ENCODE measurements around the gene PCNT. TPM values are rescaled to one million over a fixed set of nuclear protein-coding genes. Genes with fewer than 3 reads are reported as not detected.

PCNT gene
- total RNA-seq, 3 donors from 2014 or later = 29.4 to 33.1 (median 31.0) TPM

- Mint-ChIP-seq H3K36me3 (ENCODE audit: insufficient read depth) (peaks cover 26% of the 10 kb centered on the region), H3K9me3 (no peaks in the 10 kb centered on the region), H3K27me3 (ENCODE audit: low read depth) (no peaks in the 10 kb centered on the region), H3K4me1 (ENCODE audit: low read depth) (no peaks in the 10 kb centered on the region), H3K4me3 (no peak overlapping the region)
- DNase-seq (no peak), ATAC-seq (no peak)
Measured at GRCh38 chr21:46385846-46386733, 62.1 kb downstream of the PCNT start.

GRCh38 chr21:46386734-46387088, 62.8 kb downstream of the PCNT start:
- Mint-ChIP-seq H3K4me1 (ENCODE audit: low read depth) (no peaks in the 10 kb centered on the region), H3K9me3 (no peaks in the 10 kb centered on the region), H3K27me3 (ENCODE audit: low read depth) (no peaks in the 10 kb centered on the region), H3K4me3 (no peak overlapping the region), H3K36me3 (ENCODE audit: insufficient read depth) (peaks cover 22% of the 10 kb centered on the region)
- DNase-seq (no peak), ATAC-seq (no peak)

- H3K4me1 Mint-ChIP-seq (ENCODE audit: low read depth) = no peaks in the 10 kb centered on the region
- H3K9me3 Mint-ChIP-seq = no peaks in the 10 kb centered on the region
- DNase-seq (no peak), ATAC-seq (no peak)
- no peaks in the 10 kb centered on the region for H3K27me3 Mint-ChIP-seq (ENCODE audit: low read depth)
- H3K36me3 Mint-ChIP-seq (ENCODE audit: insufficient read depth) = peaks cover 15% of the 10 kb centered on the region
- no peak overlapping the region for H3K4me3 Mint-ChIP-seq
Measured at GRCh38 chr21:46388206-46388880, 64.4 kb downstream of the PCNT start.

- ATAC-seq (no peak), DNase-seq (no peak)
- Mint-ChIP-seq H3K9me3 (no peaks in the 10 kb centered on the region), H3K4me1 (ENCODE audit: low read depth) (no peaks in the 10 kb centered on the region), H3K27me3 (ENCODE audit: low read depth) (no peaks in the 10 kb centered on the region), H3K4me3 (no peak overlapping the region), H3K36me3 (ENCODE audit: insufficient read depth) (peaks cover 15% of the 10 kb centered on the region)
Measured at GRCh38 chr21:46388896-46389295, 64.9 kb downstream of the PCNT start.

GRCh38 chr21:46390603-46391545, 66.9 kb downstream of the PCNT start:
- ATAC-seq = no peak
- no peaks in the 10 kb centered on the region for H3K4me1 Mint-ChIP-seq (ENCODE audit: low read depth)
- peaks cover 8% of the 10 kb centered on the region for H3K36me3 Mint-ChIP-seq (ENCODE audit: insufficient read depth)
- DNase-seq = no peak
- H3K9me3 Mint-ChIP-seq = no peaks in the 10 kb centered on the region
- H3K27me3 Mint-ChIP-seq (ENCODE audit: low read depth) = no peaks in the 10 kb centered on the region
- H3K4me3 Mint-ChIP-seq = no peak overlapping the region

- Mint-ChIP-seq H3K4me1 (ENCODE audit: low read depth) (no peaks in the 10 kb centered on the region), H3K4me3 (no peak overlapping the region), H3K27me3 (ENCODE audit: low read depth) (no peaks in the 10 kb centered on the region), H3K36me3 (ENCODE audit: insufficient read depth) (peaks cover 8% of the 10 kb centered on the region), H3K9me3 (no peaks in the 10 kb centered on the region)
- DNase-seq (no peak), ATAC-seq (no peak)
Measured at GRCh38 chr21:46391773-46392172, 67.8 kb downstream of the PCNT start.

GRCh38 chr21:46392921-46393320, 69.0 kb downstream of the PCNT start:
- H3K4me3 Mint-ChIP-seq = no peak overlapping the region
- H3K36me3 Mint-ChIP-seq (ENCODE audit: insufficient read depth) = peaks cover 12% of the 10 kb centered on the region
- DNase-seq (no peak), ATAC-seq (no peak)
- no peaks in the 10 kb centered on the region for H3K27me3 Mint-ChIP-seq (ENCODE audit: low read depth)
- H3K4me1 Mint-ChIP-seq (ENCODE audit: low read depth) = no peaks in the 10 kb centered on the region
- H3K9me3 Mint-ChIP-seq = no peaks in the 10 kb centered on the region

GRCh38 chr21:46393451-46393940, 69.5 kb downstream of the PCNT start:
- no peaks in the 10 kb centered on the region for H3K4me1 Mint-ChIP-seq (ENCODE audit: low read depth)
- ATAC-seq (no peak), DNase-seq (no peak)
- H3K9me3 Mint-ChIP-seq = no peaks in the 10 kb centered on the region
- H3K4me3 Mint-ChIP-seq = no peak overlapping the region
- no peaks in the 10 kb centered on the region for H3K27me3 Mint-ChIP-seq (ENCODE audit: low read depth)
- peaks cover 15% of the 10 kb centered on the region for H3K36me3 Mint-ChIP-seq (ENCODE audit: insufficient read depth)

- no peaks in the 10 kb centered on the region for H3K4me1 Mint-ChIP-seq (ENCODE audit: low read depth)
- H3K4me3 Mint-ChIP-seq = no peak overlapping the region
- DNase-seq = no peak
- H3K36me3 Mint-ChIP-seq (ENCODE audit: insufficient read depth) = peaks cover 16% of the 10 kb centered on the region
- no peaks in the 10 kb centered on the region for H3K9me3 Mint-ChIP-seq
- ATAC-seq = no peak
- H3K27me3 Mint-ChIP-seq (ENCODE audit: low read depth) = no peaks in the 10 kb centered on the region
Measured at GRCh38 chr21:46393941-46394594, 70.1 kb downstream of the PCNT start.

GRCh38 chr21:46394595-46395104, 70.7 kb downstream of the PCNT start:
- Mint-ChIP-seq H3K4me3 (no peak overlapping the region), H3K27me3 (ENCODE audit: low read depth) (no peaks in the 10 kb centered on the region), H3K9me3 (no peaks in the 10 kb centered on the region), H3K36me3 (ENCODE audit: insufficient read depth) (peaks cover 15% of the 10 kb centered on the region), H3K4me1 (ENCODE audit: low read depth) (no peaks in the 10 kb centered on the region)
- ATAC-seq (no peak), DNase-seq (no peak)

- Mint-ChIP-seq H3K4me1 (ENCODE audit: low read depth) (no peaks in the 10 kb centered on the region), H3K27me3 (ENCODE audit: low read depth) (no peaks in the 10 kb centered on the region), H3K36me3 (ENCODE audit: insufficient read depth) (peaks cover 20% of the 10 kb centered on the region), H3K9me3 (no peaks in the 10 kb centered on the region), H3K4me3 (no peak overlapping the region)
- no peak for DNase-seq
- ATAC-seq = no peak
Measured at GRCh38 chr21:46397211-46397905, 73.4 kb downstream of the PCNT start.

- DNase-seq (no peak), ATAC-seq (no peak)
- Mint-ChIP-seq H3K27me3 (ENCODE audit: low read depth) (no peaks in the 10 kb centered on the region), H3K4me3 (no peak overlapping the region), H3K36me3 (ENCODE audit: insufficient read depth) (peaks cover 23% of the 10 kb centered on the region), H3K4me1 (ENCODE audit: low read depth) (no peaks in the 10 kb centered on the region), H3K9me3 (no peaks in the 10 kb centered on the region)
Measured at GRCh38 chr21:46397993-46398392, 74.0 kb downstream of the PCNT start.

GRCh38 chr21:46399129-46399528, 75.2 kb downstream of the PCNT start:
- Mint-ChIP-seq H3K9me3 (no peaks in the 10 kb centered on the region), H3K4me1 (ENCODE audit: low read depth) (no peaks in the 10 kb centered on the region), H3K36me3 (ENCODE audit: insufficient read depth) (peaks cover 30% of the 10 kb centered on the region), H3K4me3 (no peak overlapping the region), H3K27me3 (ENCODE audit: low read depth) (no peaks in the 10 kb centered on the region)
- no peak for DNase-seq
- ATAC-seq = no peak

Data from activated T-cell treated with anti-CD3 and anti-CD28 coated beads, Interleukin-2, amount 50 U/mL, for 4 hours (primary cell).